HG03196 (cell line): ENCODE measurements around the gene TYW5.

ENCODE experiments used
- ATAC-seq: cut with Tn5 transposase; IDR thresholded peaks from one replicate; pipeline ENCODE4 v1.9.1; 2021; ENCODE audit not compliant: unreplicated experiment

TYW5 gene

GRCh38 chr2:199975273-199975895 lies 20.1 kb upstream of the TYW5 start:
- no peak for ATAC-seq

- ATAC-seq = no peak
Measured at GRCh38 chr2:199973703-199974102, 18.4 kb upstream of the TYW5 start.

- ATAC-seq = no peak
Measured at GRCh38 chr2:199972088-199972626, 16.9 kb upstream of the TYW5 start.

GRCh38 chr2:199968126-199968525 lies 12.8 kb upstream of the TYW5 start:
- no peak for ATAC-seq

GRCh38 chr2:199966976-199967375 lies 11.7 kb upstream of the TYW5 start:
- no peak for ATAC-seq

GRCh38 chr2:199966405-199966804 lies 11.1 kb upstream of the TYW5 start:
- ATAC-seq = no peak

- peak; percentile 64 for ATAC-seq
Measured at GRCh38 chr2:199962203-199962602, 6.9 kb upstream of the TYW5 start.

- no peak for ATAC-seq
Measured at GRCh38 chr2:199958014-199958413, 2.7 kb upstream of the TYW5 start.

GRCh38 chr2:199956062-199956380 lies 730 bp upstream of the TYW5 start:
- ATAC-seq = no peak

GRCh38 chr2:199955007-199955338 lies 318 bp downstream of the TYW5 start:
- peak; percentile 36 for ATAC-seq

GRCh38 chr2:199951023-199951422 lies 4.3 kb downstream of the TYW5 start:
- ATAC-seq = no peak

- ATAC-seq = no peak
Measured at GRCh38 chr2:199950396-199950795, 4.9 kb downstream of the TYW5 start.

GRCh38 chr2:199946836-199947235 lies 8.5 kb downstream of the TYW5 start:
- ATAC-seq = no peak

GRCh38 chr2:199946196-199946595 lies 9.1 kb downstream of the TYW5 start:
- no peak for ATAC-seq

- no peak for ATAC-seq
Measured at GRCh38 chr2:199943373-199943772, 11.9 kb downstream of the TYW5 start.

GRCh38 chr2:199940373-199940772 lies 14.9 kb downstream of the TYW5 start:
- no peak for ATAC-seq

GRCh38 chr2:199936554-199936953 lies 18.7 kb downstream of the TYW5 start:
- no peak for ATAC-seq

GRCh38 chr2:199933466-199933865 lies 21.8 kb downstream of the TYW5 start:
- ATAC-seq = no peak

GRCh38 chr2:199932312-199932855 lies 22.9 kb downstream of the TYW5 start:
- no peak for ATAC-seq

GRCh38 chr2:199929262-199929661 lies 26.0 kb downstream of the TYW5 start:
- no peak for ATAC-seq

GRCh38 chr2:199928626-199929025 lies 26.7 kb downstream of the TYW5 start:
- no peak for ATAC-seq

GRCh38 chr2:199928226-199928625 lies 27.1 kb downstream of the TYW5 start:
- ATAC-seq = no peak

- ATAC-seq = no peak
Measured at GRCh38 chr2:199926806-199927205, 28.5 kb downstream of the TYW5 start.
